Ishikawa (cell line): ENCODE results near the gene NPTXR.

Experiments used
- CEBPB ChIP-seq: IDR thresholded peaks from 2 replicates; pipeline ENCODE4 v1.6.1; 2012
- CREB1 ChIP-seq: IDR thresholded peaks from 2 replicates; pipeline ENCODE4 v1.6.1; 2012; ENCODE audit warnings: low read depth
- EGR1 ChIP-seq: IDR thresholded peaks from 2 replicates; pipeline ENCODE4 v1.6.1; 2012
- EP300 ChIP-seq: IDR thresholded peaks from 2 replicates; pipeline ENCODE4 v1.6.1; 2012; ENCODE audit warnings: borderline replicate concordance
- FOXM1 ChIP-seq: IDR thresholded peaks from 2 replicates; pipeline ENCODE4 v1.6.1; 2012; ENCODE audit warnings: low read depth, borderline replicate concordance
- NFIC ChIP-seq: IDR thresholded peaks from 2 replicates; pipeline ENCODE4 v1.6.1; 2012
- RAD21 ChIP-seq: IDR thresholded peaks from 2 replicates; pipeline ENCODE4 v1.6.1; 2012; ENCODE audit warnings: low read depth
- TAF1 ChIP-seq: IDR thresholded peaks from 2 replicates; pipeline ENCODE4 v1.6.1; 2012; ENCODE audit warnings: low read depth, mild to moderate bottlenecking
- TCF12 ChIP-seq: IDR thresholded peaks from 2 replicates; pipeline ENCODE4 v1.6.1; 2012; ENCODE audit warnings: low read depth
- TEAD4 ChIP-seq: IDR thresholded peaks from 2 replicates; pipeline ENCODE4 v1.6.1; 2012
- YY1 ChIP-seq: IDR thresholded peaks from 2 replicates; pipeline ENCODE4 v1.6.1; 2012; ENCODE audit warnings: low read depth
- ZBTB7A ChIP-seq: IDR thresholded peaks from 2 replicates; pipeline ENCODE4 v1.6.1; 2012; ENCODE audit warnings: low read depth
- TF ChIP-seq, protein P1 (sequence below): IDR thresholded peaks from 2 replicates; pipeline ENCODE4 v1.6.1; 2012
- TF ChIP-seq, protein P2 (sequence below): IDR thresholded peaks from 2 replicates; pipeline ENCODE4 v1.6.1; 2012
- TF ChIP-seq, protein P3 (sequence below): IDR thresholded peaks from 2 replicates; pipeline ENCODE4 v1.6.1; 2012; ENCODE audit warnings: low read depth, mild to moderate bottlenecking

Gene NPTXR

DNA sequence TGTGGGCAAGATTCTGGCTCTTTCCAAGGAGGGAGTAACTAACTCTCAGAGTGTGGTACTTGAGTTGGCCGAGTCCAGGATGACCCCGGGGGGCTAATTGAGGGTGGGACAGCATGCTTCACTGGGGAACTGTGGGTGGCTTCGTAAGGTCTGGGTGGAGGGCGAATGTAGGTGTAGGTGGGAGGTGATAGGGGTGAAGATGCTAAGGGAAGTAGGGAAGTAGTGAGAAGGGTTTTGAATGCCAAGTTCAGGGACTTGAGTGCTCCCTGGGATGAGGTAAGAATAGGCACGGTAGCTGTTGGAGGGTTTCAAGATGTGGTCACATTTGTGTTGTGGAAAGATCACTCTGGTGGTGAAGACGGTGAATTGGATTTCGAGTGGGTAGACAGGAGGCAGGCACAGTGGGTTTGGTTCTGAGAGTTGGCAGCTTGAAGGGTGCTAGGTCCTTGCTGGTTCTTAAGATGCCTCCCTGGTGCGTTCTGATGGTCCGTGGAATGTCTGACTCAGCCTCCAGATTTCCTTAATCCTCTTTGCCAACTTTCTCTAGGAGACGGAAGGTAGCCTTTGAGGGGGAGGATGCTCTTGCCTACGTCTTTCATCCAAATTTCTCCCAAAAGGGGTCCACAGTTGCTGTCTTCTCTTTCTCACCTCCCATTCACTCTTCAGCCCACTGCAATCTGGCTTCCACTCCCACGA lies 47.4 kb downstream of the NPTXR start:
- TF ChIP-seq TAF1 (no peak), FOXM1 (no peak), CEBPB (no peak), ZBTB7A (no peak), TCF12 (no peak), EGR1 (no peak), EP300 (no peak), YY1 (no peak), TEAD4 (no peak), NFIC (no peak), CREB1 (no peak), RAD21 (no peak)
- TF ChIP-seq, protein P1, sequence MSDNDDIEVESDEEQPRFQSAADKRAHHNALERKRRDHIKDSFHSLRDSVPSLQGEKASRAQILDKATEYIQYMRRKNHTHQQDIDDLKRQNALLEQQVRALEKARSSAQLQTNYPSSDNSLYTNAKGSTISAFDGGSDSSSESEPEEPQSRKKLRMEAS = no peak
- TF ChIP-seq, protein P2, sequence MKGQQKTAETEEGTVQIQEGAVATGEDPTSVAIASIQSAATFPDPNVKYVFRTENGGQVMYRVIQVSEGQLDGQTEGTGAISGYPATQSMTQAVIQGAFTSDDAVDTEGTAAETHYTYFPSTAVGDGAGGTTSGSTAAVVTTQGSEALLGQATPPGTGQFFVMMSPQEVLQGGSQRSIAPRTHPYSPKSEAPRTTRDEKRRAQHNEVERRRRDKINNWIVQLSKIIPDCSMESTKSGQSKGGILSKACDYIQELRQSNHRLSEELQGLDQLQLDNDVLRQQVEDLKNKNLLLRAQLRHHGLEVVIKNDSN = no peak
- TF ChIP-seq, protein P3, sequence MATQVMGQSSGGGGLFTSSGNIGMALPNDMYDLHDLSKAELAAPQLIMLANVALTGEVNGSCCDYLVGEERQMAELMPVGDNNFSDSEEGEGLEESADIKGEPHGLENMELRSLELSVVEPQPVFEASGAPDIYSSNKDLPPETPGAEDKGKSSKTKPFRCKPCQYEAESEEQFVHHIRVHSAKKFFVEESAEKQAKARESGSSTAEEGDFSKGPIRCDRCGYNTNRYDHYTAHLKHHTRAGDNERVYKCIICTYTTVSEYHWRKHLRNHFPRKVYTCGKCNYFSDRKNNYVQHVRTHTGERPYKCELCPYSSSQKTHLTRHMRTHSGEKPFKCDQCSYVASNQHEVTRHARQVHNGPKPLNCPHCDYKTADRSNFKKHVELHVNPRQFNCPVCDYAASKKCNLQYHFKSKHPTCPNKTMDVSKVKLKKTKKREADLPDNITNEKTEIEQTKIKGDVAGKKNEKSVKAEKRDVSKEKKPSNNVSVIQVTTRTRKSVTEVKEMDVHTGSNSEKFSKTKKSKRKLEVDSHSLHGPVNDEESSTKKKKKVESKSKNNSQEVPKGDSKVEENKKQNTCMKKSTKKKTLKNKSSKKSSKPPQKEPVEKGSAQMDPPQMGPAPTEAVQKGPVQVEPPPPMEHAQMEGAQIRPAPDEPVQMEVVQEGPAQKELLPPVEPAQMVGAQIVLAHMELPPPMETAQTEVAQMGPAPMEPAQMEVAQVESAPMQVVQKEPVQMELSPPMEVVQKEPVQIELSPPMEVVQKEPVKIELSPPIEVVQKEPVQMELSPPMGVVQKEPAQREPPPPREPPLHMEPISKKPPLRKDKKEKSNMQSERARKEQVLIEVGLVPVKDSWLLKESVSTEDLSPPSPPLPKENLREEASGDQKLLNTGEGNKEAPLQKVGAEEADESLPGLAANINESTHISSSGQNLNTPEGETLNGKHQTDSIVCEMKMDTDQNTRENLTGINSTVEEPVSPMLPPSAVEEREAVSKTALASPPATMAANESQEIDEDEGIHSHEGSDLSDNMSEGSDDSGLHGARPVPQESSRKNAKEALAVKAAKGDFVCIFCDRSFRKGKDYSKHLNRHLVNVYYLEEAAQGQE = no peak

DNA sequence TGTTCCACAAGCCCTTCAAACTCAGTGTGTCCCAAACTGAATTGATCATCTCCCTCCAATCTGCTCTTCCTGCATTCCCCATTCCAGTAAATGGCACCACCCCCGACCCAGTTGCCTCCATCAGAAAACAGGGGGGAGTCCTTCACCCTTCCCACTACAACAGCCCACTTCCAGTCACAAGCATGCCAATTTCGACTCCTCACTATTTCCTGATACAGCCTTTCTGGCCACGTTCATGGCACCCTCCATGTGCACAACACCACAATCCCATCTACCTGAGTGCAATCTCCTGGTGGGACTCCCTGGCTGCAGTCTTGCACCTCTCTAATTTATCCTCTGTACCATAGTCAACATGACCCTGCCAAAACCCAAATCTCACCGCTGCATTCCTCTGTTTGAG lies 48.3 kb downstream of the NPTXR start:
- TF ChIP-seq NFIC (no peak), EP300 (no peak), TEAD4 (no peak), TAF1 (no peak), EGR1 (no peak), TCF12 (no peak), YY1 (no peak), CEBPB (no peak)
- TF ChIP-seq, protein P1 = no peak
- TF ChIP-seq, protein P3 = no peak
- TF ChIP-seq, protein P2 = no peak

DNA sequence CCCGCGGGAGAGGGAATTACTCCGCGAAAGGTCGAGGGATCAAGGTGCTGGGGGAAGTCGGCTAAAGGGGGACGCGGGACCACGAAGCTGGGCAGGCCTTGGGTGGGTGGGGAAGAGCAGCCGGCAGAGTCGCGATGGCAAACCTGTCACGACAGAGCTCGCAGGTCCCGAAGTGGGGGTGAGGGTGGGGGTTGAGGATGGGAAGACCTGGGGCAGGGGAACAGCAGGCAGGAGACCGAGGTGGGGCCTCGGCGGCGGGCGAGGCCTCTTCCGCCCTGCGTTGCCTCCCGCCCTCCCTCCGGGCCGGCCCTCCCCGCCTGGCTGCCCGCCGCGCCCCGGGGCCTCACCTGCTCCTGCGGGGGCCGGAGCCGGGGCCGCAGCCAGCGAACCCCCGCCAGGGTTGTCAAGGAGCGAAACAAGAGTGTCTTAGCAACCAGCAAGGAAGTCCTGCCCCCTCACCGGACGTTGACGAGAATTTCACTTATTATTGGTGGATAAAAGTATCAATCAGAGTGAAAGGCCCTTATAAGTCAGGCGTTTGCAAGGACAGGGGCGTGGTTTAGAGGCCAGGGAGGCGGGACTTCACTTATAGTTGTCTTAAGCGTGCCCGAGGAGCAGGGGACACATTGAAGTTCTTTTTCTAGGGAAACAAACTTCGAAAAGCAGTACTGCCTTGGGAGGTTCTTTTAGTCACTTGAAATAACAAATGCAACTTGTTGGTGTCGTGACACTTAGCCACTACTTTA lies 49.9 kb downstream of the NPTXR start, which contains the start of gene DNAL4:
TSS of gene DNAL4 (minus strand) at position 423 of the 746 bp plus-strand sequence. CDS start 11,412 bp downstream, outside the sequence.
- TF ChIP-seq, protein P1 = peak; percentile 44
- TF ChIP-seq TCF12 (no peak), EP300 (no peak), NFIC (peak; percentile 54), EGR1 (peak; percentile 78)

DNA sequence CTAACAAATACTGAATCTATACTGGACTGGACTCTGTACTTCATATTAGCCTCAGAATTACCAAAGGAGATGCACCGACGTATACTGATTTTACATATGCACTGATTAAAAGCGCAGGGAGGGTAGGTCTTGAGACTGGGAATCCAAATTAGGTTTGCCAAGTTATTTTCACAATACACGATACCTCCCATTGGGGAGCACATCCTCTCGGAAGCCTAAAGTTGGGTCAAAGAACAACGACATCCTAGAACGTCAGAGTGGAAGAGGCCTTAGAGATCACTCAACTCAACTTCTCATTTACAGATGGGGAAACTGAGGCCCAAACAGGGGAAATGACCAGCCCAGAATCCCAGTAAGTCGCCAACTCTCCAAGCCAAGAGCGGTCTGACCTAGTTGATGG lies 50.5 kb downstream of the NPTXR start:
- TF ChIP-seq NFIC = no peak
- TF ChIP-seq, protein P2 = no peak
- no peak for TF ChIP-seq TCF12
- TF ChIP-seq TAF1 = no peak
- no peak for TF ChIP-seq FOXM1
- TF ChIP-seq ZBTB7A = no peak
- TF ChIP-seq EGR1 = no peak
- TF ChIP-seq RAD21 = no peak

DNA sequence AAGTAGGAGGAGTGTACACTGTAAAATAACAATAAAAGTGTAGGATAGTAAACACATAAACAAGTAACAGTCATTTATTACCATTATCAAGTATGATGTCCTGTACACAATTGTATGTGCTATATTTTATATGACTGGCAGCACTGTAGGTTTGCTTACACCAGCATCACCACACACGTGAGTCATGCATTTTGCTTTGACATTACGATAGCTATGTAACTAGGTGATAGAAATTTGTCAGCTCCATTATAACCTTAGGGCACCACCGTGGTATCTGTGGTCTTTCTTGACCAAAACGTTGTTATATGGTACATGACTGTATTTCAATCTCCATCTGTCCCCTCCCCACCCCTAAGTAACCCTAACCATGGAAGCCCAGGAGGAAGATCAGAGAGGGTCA lies 51.0 kb downstream of the NPTXR start:
- TF ChIP-seq TCF12 (no peak), RAD21 (no peak), EP300 (no peak)
- TF ChIP-seq, protein P2 = no peak
